Activated T-cell treated with anti-CD3 and anti-CD28 coated beads, Interleukin-2, amount 50 U/mL, for 72 hours (primary cell): ENCODE data around the gene SYNE2. TPM values are rescaled to one million over a fixed set of nuclear protein-coding genes. Genes with fewer than 3 reads are reported as not detected.
A peak's percentile ranks its signal among the peaks of the same experiment; 100 is the strongest.

Source experiments
- ATAC-seq, 2 donors: fragments of 150-1000 bp; cut with Tn5 transposase; replicated peaks in 1 of 2; 2 replicates each; pipeline ENCODE4 v1.10.0; 2021; ENCODE audit warnings: moderate library complexity in 2 of 2, mild to moderate bottlenecking in 1 of 2
- DNase-seq, 2 donors: peaks; one replicate each; pipeline ENCODE4 v3.0.0; 2021 to 2022; ENCODE audit warnings: mixed read lengths in 1 of 2
- H3K27ac Mint-ChIP-seq: one replicate; pipeline ENCODE4 v1.8.0; 2022; ENCODE audit warnings: mild to moderate bottlenecking, moderate library complexity, mixed read lengths
- H3K27me3 Mint-ChIP-seq: one replicate; pipeline ENCODE4 v1.8.0; 2022; ENCODE audit warnings: low read depth, mixed read lengths
- H3K36me3 Mint-ChIP-seq, 2 donors: one replicate each; pipeline ENCODE4 v1.8.0; 2022; ENCODE audit warnings: mixed read lengths in 2 of 2, mild to moderate bottlenecking in 1 of 2; ENCODE audit not compliant: insufficient read depth in 2 of 2
- H3K4me1 Mint-ChIP-seq: one replicate; pipeline ENCODE4 v1.8.0; 2022; ENCODE audit warnings: low read depth, mixed read lengths
- H3K4me3 Mint-ChIP-seq, 2 donors: one replicate each; pipeline ENCODE4 v1.8.0; 2022; ENCODE audit warnings: mild to moderate bottlenecking in 2 of 2, mixed read lengths in 2 of 2, moderate library complexity in 2 of 2
- H3K9me3 Mint-ChIP-seq, 2 donors: one replicate each; pipeline ENCODE4 v1.8.0; 2022; ENCODE audit warnings: mixed read lengths in 2 of 2
- total RNA-seq, 2 donors: library from RNA; stranded (reverse); gene quantifications; one replicate each; pipeline ENCODE4 v1.2.3, GENCODE V29; 2022

Gene SYNE2
- total RNA-seq, 2 donors from 2014 or later: 32.3 to 48.8 TPM

DNA sequence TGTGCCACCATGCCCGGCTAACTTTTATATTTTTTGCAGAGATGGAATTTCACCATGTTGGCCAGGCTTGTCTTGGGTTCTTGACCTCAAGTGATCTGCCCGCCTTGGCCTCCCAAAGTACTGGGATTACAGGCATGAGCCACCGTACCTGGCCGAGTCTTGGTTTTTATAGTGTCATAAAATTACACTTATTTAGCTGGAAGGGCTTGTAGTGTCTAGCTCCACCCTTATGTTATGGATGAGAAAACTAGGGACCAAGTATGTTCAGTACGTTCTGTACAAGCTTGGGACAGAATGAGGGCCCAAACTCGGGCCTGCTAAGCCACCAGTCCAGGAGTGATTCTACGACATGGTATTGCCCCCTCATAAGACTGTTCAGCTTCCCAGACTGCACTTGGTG, 35.1 kb downstream of the SYNE2 start:
- Mint-ChIP-seq H3K4me3 (no peak overlapping the region), H3K27ac (no peak overlapping the region), H3K36me3 (no peaks in the 10 kb centered on the region)

DNA sequence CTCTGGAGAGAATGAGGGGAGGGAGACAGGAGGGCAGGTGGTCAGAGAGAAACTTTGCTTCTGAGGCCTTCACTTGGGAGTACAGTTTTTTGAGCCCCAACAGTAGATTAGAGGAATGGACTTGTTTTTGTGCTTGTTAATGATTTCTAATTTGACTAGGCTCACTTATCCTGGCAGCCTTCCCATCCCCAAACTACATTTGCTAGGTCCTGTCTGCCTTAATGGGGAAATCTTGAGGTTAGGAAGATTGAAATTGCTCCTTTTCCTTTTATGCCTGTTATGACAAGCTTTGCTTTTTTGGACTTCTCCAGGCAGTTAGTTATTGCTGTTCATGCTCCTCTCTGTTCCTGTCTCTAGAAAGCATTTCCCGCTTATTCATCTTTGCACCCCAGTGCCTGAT, 37.7 kb downstream of the SYNE2 start:
- peaks cover 7% of the 10 kb centered on the region for H3K4me1 Mint-ChIP-seq

More for the DNA sequence above, 35.1 kb downstream of the SYNE2 start:
- Mint-ChIP-seq H3K27me3 (no peaks in the 10 kb centered on the region), H3K9me3 (no peaks in the 10 kb centered on the region), H3K4me1 (peaks cover 7% of the 10 kb centered on the region)
- ATAC-seq (no peak), DNase-seq (no peak)

DNA sequence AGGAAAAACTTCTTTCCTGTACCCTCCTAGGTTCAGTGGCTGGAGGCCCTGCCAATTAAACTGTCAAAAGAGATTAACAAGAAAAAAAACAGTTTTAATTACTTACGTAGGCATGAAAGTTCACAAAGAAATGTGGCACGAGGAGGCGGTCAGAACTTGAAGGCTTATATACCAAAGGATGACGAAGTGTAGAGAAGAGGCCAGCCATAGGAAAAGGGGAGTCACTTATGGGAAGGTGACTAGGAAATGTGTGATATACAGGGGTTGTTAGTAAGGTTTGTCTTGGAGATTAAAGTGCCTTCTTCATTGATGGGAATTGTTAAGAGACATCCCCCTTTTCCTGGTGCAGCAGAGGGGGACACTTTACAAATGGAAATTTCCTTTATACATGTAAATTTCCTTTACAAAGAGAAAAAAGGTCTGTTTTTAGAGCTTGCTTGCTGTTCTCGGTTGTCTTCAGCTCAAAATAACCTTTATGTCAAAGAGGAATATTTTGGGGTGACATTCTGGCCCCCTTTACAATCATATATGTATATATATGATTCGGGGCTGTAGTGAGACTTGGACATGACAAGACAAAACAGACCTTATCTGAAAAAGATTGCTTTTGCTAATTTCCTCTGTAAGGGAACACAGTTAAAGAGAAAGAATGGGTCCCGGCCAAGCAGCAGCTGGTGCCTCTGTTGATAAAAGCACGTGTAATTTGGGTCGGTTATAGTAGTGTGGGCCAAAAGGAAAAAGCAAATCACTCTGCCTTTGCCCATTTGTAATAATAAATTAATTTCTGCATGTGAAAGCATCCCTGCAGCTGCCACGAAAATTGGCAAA, 38.6 kb downstream of the SYNE2 start:
- H3K27me3 Mint-ChIP-seq: no peaks in the 10 kb centered on the region
- peaks cover 7% of the 10 kb centered on the region for H3K4me1 Mint-ChIP-seq
- H3K27ac Mint-ChIP-seq: peak overlapping the region; percentile 15
- no peaks in the 10 kb centered on the region for H3K36me3 Mint-ChIP-seq
- no peak for ATAC-seq
- DNase-seq: no peak
- no peaks in the 10 kb centered on the region for H3K9me3 Mint-ChIP-seq
- H3K4me3 Mint-ChIP-seq: no peak overlapping the region

More for the DNA sequence above, 37.7 kb downstream of the SYNE2 start:
- Mint-ChIP-seq H3K9me3 (no peaks in the 10 kb centered on the region), H3K4me3 (no peak overlapping the region), H3K36me3 (no peaks in the 10 kb centered on the region), H3K27me3 (no peaks in the 10 kb centered on the region), H3K27ac (no peak overlapping the region)
- ATAC-seq (no peak), DNase-seq (no peak)

DNA sequence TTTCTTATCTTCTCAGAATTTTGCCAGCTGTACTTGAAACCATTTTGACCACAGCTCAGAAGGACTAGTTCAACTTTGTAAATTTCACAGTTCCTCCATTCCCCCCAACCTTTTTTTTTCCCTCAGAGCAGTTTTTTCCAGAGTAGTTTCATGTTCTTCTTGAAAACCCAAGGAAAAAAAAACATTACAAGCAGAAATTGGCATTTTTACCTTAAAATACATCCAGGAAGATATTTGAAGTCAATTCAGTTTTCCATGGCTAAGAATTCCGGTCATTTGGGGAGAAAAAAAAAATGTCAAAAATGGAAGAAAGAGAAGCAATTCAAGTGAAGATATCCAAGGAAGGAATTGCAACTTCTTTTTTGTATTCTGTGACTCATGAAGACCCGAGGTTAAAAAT, 39.5 kb downstream of the SYNE2 start:
- DNase-seq (no peak), ATAC-seq (no peak)
- Mint-ChIP-seq H3K27me3 (no peaks in the 10 kb centered on the region), H3K9me3 (no peaks in the 10 kb centered on the region), H3K4me3 (no peak overlapping the region), H3K4me1 (peaks cover 7% of the 10 kb centered on the region), H3K27ac (peak overlapping the region; percentile 27), H3K36me3 (no peaks in the 10 kb centered on the region)

DNA sequence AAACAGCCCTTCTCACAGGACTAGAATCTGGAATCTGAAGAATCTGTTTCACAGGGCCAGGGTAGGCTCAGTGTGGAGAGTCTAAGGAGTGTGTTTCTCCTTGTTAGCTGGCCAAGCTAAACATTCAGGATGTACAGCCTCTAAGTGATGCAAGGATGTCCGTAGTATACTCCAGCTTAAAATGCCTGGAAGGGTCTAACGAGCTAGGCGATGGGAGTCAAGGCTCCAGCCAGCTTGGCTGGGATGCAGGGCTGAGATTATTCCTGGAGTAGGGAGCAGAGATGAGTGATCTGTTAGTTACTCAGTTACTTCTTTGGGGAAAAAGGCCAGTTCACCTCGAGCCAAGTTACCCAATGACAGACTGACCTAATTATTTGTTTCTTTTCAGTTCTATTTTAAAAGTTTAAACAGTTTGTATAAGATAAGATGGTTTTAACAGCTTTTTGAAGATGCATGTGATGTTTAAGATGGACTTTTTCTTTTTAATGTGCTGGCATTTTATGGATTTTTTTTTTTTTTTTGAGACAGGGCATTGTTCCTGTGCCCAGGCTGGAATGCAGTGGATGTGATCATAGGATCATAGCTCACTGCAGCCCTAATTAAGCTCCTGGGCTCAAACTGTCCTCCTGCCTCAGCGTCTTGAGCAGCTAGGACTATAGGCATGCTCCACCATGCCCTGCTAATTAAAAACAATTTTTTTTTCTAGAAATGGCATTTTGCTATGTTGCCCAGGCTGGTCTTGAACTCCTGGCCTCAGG, 41.1 kb downstream of the SYNE2 start:
- ATAC-seq (no peak), DNase-seq (no peak)
- peaks cover 7% of the 10 kb centered on the region for H3K4me1 Mint-ChIP-seq
- no peaks in the 10 kb centered on the region for H3K36me3 Mint-ChIP-seq
- H3K27me3 Mint-ChIP-seq: no peaks in the 10 kb centered on the region
- H3K4me3 Mint-ChIP-seq: no peak overlapping the region
- H3K27ac Mint-ChIP-seq: peak overlapping the region; percentile 42
- no peaks in the 10 kb centered on the region for H3K9me3 Mint-ChIP-seq

DNA sequence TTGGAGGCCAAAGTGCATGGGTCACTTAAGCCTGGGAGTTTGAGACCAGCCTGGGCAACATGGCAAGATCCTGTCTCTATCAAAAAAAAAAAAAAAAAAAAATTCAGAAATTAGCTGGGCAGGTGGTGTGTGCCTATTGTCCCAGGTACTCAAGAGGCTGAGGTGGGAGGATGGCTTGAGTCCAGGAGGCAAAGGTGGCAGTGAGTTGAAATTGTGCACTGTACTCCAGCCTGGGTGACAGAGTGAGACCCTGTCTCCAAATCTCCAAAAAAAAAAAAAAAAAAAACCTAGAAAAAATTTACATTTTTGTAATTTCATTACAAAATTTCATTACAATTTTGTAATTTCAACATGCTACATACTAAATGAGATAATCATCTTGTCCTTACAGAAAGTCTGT, 42.7 kb downstream of the SYNE2 start:
- peaks cover 0 to 2% of the 10 kb centered on the region in 2 donors for H3K9me3 Mint-ChIP-seq
- H3K36me3 Mint-ChIP-seq: peaks cover 3 to 4% of the 10 kb centered on the region in 2 donors
- H3K27ac Mint-ChIP-seq: no peak overlapping the region
- DNase-seq: no peak
- H3K27me3 Mint-ChIP-seq: no peaks in the 10 kb centered on the region
- no peak overlapping the region for H3K4me3 Mint-ChIP-seq
- peaks cover 14% of the 10 kb centered on the region for H3K4me1 Mint-ChIP-seq
- no peak for ATAC-seq

DNA sequence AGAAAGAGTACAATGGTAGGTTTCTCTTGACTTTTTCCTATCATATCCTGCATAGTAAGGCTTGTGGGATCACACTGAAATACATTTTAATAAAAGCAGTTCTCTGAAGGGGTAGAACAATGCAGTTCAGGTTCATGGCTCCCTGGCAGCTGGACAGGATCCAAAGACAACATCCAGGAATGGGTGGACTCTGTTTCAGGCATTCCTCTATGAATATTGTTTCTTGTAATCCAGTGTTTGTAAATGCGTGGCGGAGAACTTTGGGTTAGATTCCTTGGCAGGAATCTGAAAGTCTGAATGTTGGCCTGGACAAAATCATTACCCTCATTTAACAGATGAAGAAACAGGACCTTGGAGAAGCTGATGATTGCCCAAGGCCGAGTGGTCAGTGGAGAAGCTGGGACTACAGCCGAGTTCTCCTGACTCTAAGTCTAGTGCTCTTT, 43.5 kb downstream of the SYNE2 start:
- Mint-ChIP-seq H3K4me1 (peaks cover 16% of the 10 kb centered on the region), H3K27me3 (no peaks in the 10 kb centered on the region), H3K27ac (no peak overlapping the region), H3K4me3 (no peak overlapping the region), H3K36me3 (peaks cover 3 to 9% of the 10 kb centered on the region in 2 donors), H3K9me3 (peaks cover 0 to 2% of the 10 kb centered on the region in 2 donors)
- ATAC-seq (no peak), DNase-seq (no peak)

DNA sequence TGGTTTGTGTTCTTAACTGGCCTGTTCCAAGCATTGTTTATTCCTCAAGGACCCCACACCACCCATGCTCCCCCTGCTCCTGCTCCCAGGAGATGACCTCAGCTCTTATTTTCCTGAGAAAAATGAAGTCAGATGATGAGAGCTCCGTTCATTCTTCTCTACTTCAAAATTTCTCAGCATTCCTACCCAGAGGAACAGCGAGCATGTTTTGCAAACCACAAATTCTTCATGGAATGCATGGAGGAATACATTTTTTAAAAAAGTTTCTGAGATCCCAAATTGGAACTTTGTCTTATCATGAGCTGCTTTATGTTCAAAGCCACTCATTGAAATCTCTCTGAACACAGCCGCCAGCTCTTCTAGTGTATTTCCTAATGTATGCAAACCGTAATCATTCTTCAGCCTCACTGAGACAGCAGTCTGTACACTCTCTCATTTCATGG, 44.9 kb downstream of the SYNE2 start:
- peaks cover 20% of the 10 kb centered on the region for H3K4me1 Mint-ChIP-seq
- no peak overlapping the region for H3K4me3 Mint-ChIP-seq
- peaks cover 3 to 9% of the 10 kb centered on the region in 2 donors for H3K36me3 Mint-ChIP-seq
- ATAC-seq: no peak
- DNase-seq: no peak
- no peak overlapping the region for H3K27ac Mint-ChIP-seq
- no peaks in the 10 kb centered on the region for H3K27me3 Mint-ChIP-seq
- peaks cover 0 to 3% of the 10 kb centered on the region in 2 donors for H3K9me3 Mint-ChIP-seq

DNA sequence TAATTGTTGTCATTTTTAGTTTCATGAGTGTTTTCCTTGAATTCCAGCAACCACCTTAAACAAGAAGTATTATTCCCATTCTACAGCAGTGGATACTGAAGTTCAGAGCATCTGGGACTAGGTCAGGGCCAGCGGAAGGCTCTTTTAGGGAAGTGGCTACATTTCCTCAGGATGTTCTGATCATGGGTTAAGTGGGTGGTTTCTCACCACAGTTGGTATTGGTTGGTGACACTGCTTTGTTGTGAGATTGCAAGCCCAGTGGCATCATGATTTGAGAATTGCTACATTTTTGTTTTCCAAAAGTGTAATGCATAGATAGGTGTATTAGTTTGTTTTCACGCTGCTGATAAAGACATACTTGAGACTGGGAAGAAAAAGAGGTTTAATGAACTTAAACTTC, 47.1 kb downstream of the SYNE2 start:
- no peak overlapping the region for H3K27ac Mint-ChIP-seq

DNA sequence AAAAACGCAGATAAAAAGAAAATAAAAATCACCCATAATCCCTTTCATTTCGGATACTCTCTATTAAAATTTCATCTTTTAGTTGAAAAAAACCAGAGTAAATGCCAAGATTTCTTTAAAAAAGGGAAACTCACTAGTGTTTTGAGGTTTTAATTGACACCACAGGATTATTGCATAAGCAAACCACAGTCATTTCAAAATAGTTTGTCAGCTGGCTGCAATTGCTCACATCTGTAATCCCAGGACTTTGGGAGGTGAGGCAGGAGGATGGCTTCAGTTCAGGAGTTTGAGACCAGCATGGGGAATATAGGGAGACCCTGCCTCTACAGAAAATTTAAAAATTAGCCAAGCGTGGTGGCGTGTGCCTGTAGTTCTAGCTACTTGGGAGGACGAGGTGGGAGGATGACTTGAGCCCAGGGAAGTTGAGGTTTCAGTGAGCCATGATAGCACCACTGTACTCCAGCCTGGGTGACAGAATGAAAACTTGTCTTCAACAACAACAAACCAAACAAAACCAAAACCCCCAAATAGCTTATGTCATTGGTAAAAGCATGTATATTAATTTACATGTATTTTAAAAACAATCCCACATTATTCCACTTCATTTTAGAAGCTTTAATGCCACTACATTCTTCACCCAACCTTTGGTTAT, 48.8 kb downstream of the SYNE2 start:
- peaks cover 47% of the 10 kb centered on the region for H3K4me1 Mint-ChIP-seq
- peak overlapping the region in 1 of 2 donors; percentile 15 for H3K4me3 Mint-ChIP-seq
- ATAC-seq (no peak), DNase-seq (no peak)
- H3K27ac Mint-ChIP-seq: peak overlapping the region; percentile 43
- H3K27me3 Mint-ChIP-seq: no peaks in the 10 kb centered on the region
- peaks cover 3 to 9% of the 10 kb centered on the region in 2 donors for H3K36me3 Mint-ChIP-seq
- peaks cover 0 to 3% of the 10 kb centered on the region in 2 donors for H3K9me3 Mint-ChIP-seq

More for the DNA sequence above, 47.1 kb downstream of the SYNE2 start:
- Mint-ChIP-seq H3K4me3 (peak overlapping the region in 1 of 2 donors; percentile 2), H3K27me3 (no peaks in the 10 kb centered on the region), H3K4me1 (peaks cover 38% of the 10 kb centered on the region), H3K9me3 (peaks cover 0 to 3% of the 10 kb centered on the region in 2 donors), H3K36me3 (peaks cover 3 to 9% of the 10 kb centered on the region in 2 donors)
- ATAC-seq (no peak), DNase-seq (no peak)

DNA sequence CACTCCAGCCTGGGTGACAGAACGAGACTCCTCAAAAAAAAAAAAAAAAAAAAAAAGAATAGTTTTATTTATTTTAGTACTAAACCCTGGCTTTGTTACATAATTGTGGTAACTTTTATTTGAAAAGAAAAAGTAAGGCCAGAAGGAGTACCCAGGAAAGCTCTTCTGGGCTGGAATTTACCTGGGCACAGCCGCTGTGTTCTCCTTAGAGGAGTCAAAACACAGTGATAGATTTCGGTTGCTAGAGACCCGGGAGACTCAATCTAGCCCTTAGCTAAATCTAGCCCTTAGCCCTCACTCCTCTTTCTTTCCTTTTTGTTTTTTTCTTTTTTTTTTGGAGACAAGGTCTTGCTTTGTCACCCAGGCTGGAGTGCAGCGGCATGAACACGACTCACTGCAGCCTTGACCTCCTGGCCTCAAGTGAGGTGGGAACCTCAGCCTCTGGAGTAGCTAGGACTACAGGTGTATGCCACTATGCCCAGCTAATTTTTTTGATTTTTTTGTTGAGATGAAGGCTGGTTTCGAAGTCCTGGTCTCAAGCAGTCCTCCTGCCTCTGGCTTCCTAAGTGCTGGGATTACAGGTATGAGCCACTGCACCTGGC, 49.7 kb downstream of the SYNE2 start:
- H3K9me3 Mint-ChIP-seq: peaks cover 0 to 3% of the 10 kb centered on the region in 2 donors
- H3K4me1 Mint-ChIP-seq: peaks cover 47% of the 10 kb centered on the region
- H3K27me3 Mint-ChIP-seq: no peaks in the 10 kb centered on the region
- peaks cover 3 to 9% of the 10 kb centered on the region in 2 donors for H3K36me3 Mint-ChIP-seq
- no peak for DNase-seq
- no peak overlapping the region for H3K4me3 Mint-ChIP-seq
- H3K27ac Mint-ChIP-seq: no peak overlapping the region
- no peak for ATAC-seq

DNA sequence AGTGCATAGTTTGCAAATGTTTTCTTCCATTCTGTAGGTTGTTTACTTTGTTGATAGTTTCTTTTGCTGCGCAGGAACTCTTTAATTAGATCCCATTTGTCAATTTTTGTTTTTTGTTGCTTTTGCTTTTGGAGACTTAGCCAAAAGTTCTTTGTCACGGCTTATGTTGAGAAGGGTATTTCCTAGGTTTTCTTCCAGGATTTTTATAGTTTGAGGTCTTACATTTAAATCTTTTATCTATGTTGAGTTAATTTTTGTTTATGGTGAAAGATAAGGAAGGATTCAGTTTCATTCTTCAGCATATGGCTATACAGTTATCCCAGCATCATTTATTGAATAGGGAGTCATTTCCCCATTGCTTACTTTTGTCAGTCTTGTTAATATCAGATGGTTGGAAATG, 51.9 kb downstream of the SYNE2 start:
- ATAC-seq: no peak
- peaks cover 3 to 9% of the 10 kb centered on the region in 2 donors for H3K36me3 Mint-ChIP-seq

More for the DNA sequence above, 51.9 kb downstream of the SYNE2 start:
- H3K27ac Mint-ChIP-seq: peak overlapping the region; percentile 36
- H3K27me3 Mint-ChIP-seq: no peaks in the 10 kb centered on the region
- DNase-seq: no peak
- H3K9me3 Mint-ChIP-seq: peaks cover 0 to 3% of the 10 kb centered on the region in 2 donors
- H3K4me1 Mint-ChIP-seq: peaks cover 59% of the 10 kb centered on the region
- H3K4me3 Mint-ChIP-seq: no peak overlapping the region
